H9 (cell line): ENCODE measurements around the gene CLBA1. TPM values are rescaled to one million over a fixed set of nuclear protein-coding genes. Genes with fewer than 3 reads are reported as not detected.
"Not testable (repeated sequence)": the region's sequence is repeated elsewhere in the genome, so short reads cannot be mapped to it uniquely, and the experiment has no call there.

Experiments used
- DNase-seq: peaks from one replicate; pipeline ENCODE4 v3.0.0-alpha.2; 2017
- H2AFZ ChIP-seq: one replicate; pipeline ENCODE4 v1.6.1; 2013; ENCODE audit warnings: mild to moderate bottlenecking, low read length, control low read depth, moderate library complexity
- H2AK5ac ChIP-seq: 2 replicates; pipeline ENCODE4 v1.6.1; 2013; ENCODE audit warnings: low read length, control low read depth, mixed read lengths; ENCODE audit not compliant: insufficient read length
- H2BK120ac ChIP-seq: one replicate; pipeline ENCODE4 v1.6.1; 2013; ENCODE audit warnings: low read depth, mild to moderate bottlenecking, low read length, control low read depth, inconsistent platforms; ENCODE audit not compliant: poor library complexity, severe bottlenecking
- H2BK12ac ChIP-seq: 2 replicates; pipeline ENCODE4 v1.6.1; 2013; ENCODE audit warnings: low read length, control low read depth, mixed read lengths, low read depth; ENCODE audit not compliant: insufficient read length
- H2BK15ac ChIP-seq: 2 replicates; pipeline ENCODE4 v1.6.1; 2013; ENCODE audit warnings: low read depth, low read length, control low read depth
- H2BK20ac ChIP-seq: one replicate; pipeline ENCODE4 v1.6.1; 2013; ENCODE audit warnings: low read depth, mild to moderate bottlenecking, low read length, control low read depth, inconsistent platforms; ENCODE audit not compliant: poor library complexity, severe bottlenecking
- H2BK5ac ChIP-seq: 2 replicates; pipeline ENCODE4 v1.6.1; 2013; ENCODE audit warnings: low read length, control low read depth, mixed read lengths; ENCODE audit not compliant: insufficient read length
- H3K14ac ChIP-seq: 2 replicates; pipeline ENCODE4 v1.6.1; 2013; ENCODE audit warnings: low read length, control low read depth; ENCODE audit not compliant: insufficient read depth
- H3K18ac ChIP-seq: 2 replicates; pipeline ENCODE4 v1.6.1; 2013; ENCODE audit warnings: low read depth, mild to moderate bottlenecking, mixed read lengths, low read length, control low read depth; ENCODE audit not compliant: insufficient read length
- H3K23ac ChIP-seq: 2 replicates; pipeline ENCODE4 v1.6.1; 2013; ENCODE audit warnings: low read length, control low read depth, mixed read lengths, low read depth; ENCODE audit not compliant: insufficient read length
- H3K23me2 ChIP-seq: 2 replicates; pipeline ENCODE4 v1.6.1; 2013; ENCODE audit warnings: low read depth, mild to moderate bottlenecking, mixed read lengths, low read length, control low read depth; ENCODE audit not compliant: insufficient read length, poor library complexity, severe bottlenecking
- H3K27ac ChIP-seq: 2 replicates; pipeline ENCODE4 v1.5.1; 2013; ENCODE audit warnings: low read length, control low read depth, mixed read lengths, low read depth; ENCODE audit not compliant: insufficient read length
- H3K27me3 ChIP-seq: 2 replicates; pipeline ENCODE4 v1.6.1; 2013; ENCODE audit warnings: low read length, control low read depth, inconsistent platforms; ENCODE audit not compliant: insufficient read depth
- H3K4ac ChIP-seq: 2 replicates; pipeline ENCODE4 v1.6.1; 2013; ENCODE audit warnings: low read depth, mild to moderate bottlenecking, control low read depth, inconsistent platforms, low read length, moderate library complexity
- H3K4me1 ChIP-seq: 2 replicates; pipeline ENCODE4 v1.6.1; 2013; ENCODE audit warnings: low read length, control low read depth, inconsistent platforms; ENCODE audit not compliant: insufficient read depth
- H3K4me2 ChIP-seq: 2 replicates; pipeline ENCODE4 v1.6.1; 2013; ENCODE audit warnings: low read length, control low read depth, mixed read lengths; ENCODE audit not compliant: insufficient read length, insufficient read depth
- H3K56ac ChIP-seq: 2 replicates; pipeline ENCODE4 v1.6.1; 2013; ENCODE audit warnings: low read depth, mild to moderate bottlenecking, mixed read lengths, low read length, control low read depth; ENCODE audit not compliant: insufficient read length
- H3K79me1 ChIP-seq: 2 replicates; pipeline ENCODE4 v1.6.1; 2013; ENCODE audit warnings: low read depth, mild to moderate bottlenecking, moderate library complexity, low read length, control low read depth, inconsistent platforms; ENCODE audit not compliant: insufficient read depth, poor library complexity, severe bottlenecking
- H3K79me2 ChIP-seq: 2 replicates; pipeline ENCODE4 v1.6.1; 2013; ENCODE audit warnings: low read length, control low read depth, inconsistent platforms; ENCODE audit not compliant: insufficient read depth
- H3K9ac ChIP-seq: 2 replicates; pipeline ENCODE4 v1.6.1; 2013; ENCODE audit warnings: low read length, control low read depth, mixed read lengths; ENCODE audit not compliant: insufficient read length; ENCODE audit errors: extremely low read depth
- H3K9me3 ChIP-seq: one replicate; pipeline ENCODE4 v1.6.1; 2013; ENCODE audit warnings: low read depth, low read length, inconsistent platforms; ENCODE audit not compliant: control insufficient read depth
- H3T11ph ChIP-seq: one replicate; pipeline ENCODE4 v1.6.1; 2013; ENCODE audit warnings: mild to moderate bottlenecking, low read length, control low read depth, inconsistent platforms
- H4K20me1 ChIP-seq: one replicate; pipeline ENCODE4 v1.6.1; 2013; ENCODE audit not compliant: control insufficient read depth, insufficient read length, insufficient read depth
- H4K5ac ChIP-seq: 2 replicates; pipeline ENCODE4 v1.6.1; 2013; ENCODE audit warnings: low read depth, mild to moderate bottlenecking, mixed read lengths, low read length, control low read depth; ENCODE audit not compliant: insufficient read length
- H4K8ac ChIP-seq: replicated peaks from 2 replicates; pipeline ENCODE4 v1.6.1; 2013; ENCODE audit warnings: low read length, control low read depth, mixed read lengths, low read depth; ENCODE audit not compliant: insufficient read length
- H4K91ac ChIP-seq: 2 replicates; pipeline ENCODE4 v1.6.1; 2013; ENCODE audit warnings: low read depth, mild to moderate bottlenecking, moderate library complexity, mixed read lengths, low read length, control low read depth; ENCODE audit not compliant: insufficient read length
- H3K27ac Mint-ChIP-seq, 3 experiments: 2 replicates in 2 of 3; 3 replicates in 1 of 3; pipeline ENCODE4 v1.8.0; 2020 to 2021; ENCODE audit warnings: mixed read lengths in 3 of 3, mild to moderate bottlenecking in 1 of 3, moderate library complexity in 1 of 3
- H3K27me3 Mint-ChIP-seq: 2 replicates; pipeline ENCODE4 v1.8.0; 2021; ENCODE audit warnings: low read depth, mild to moderate bottlenecking, moderate library complexity, mixed read lengths
- H3K36me3 Mint-ChIP-seq, 3 experiments: 2 replicates in 2 of 3; 3 replicates in 1 of 3; pipeline ENCODE4 v1.8.0; 2020 to 2021; ENCODE audit warnings: low read depth in 3 of 3, mixed read lengths in 3 of 3; ENCODE audit not compliant: insufficient read depth in 1 of 3
- H3K4me1 Mint-ChIP-seq, 2 experiments: 2 replicates each; pipeline ENCODE4 v1.8.0; 2020; ENCODE audit warnings: mixed read lengths in 2 of 2
- H3K4me3 Mint-ChIP-seq, 2 experiments: 2 replicates in 1 of 2; 3 replicates in 1 of 2; pipeline ENCODE4 v1.8.0; 2020 to 2021; ENCODE audit warnings: mild to moderate bottlenecking in 2 of 2, mixed read lengths in 2 of 2, moderate library complexity in 1 of 2
- H3K9me3 Mint-ChIP-seq, 2 experiments: 2 replicates in 1 of 2; 3 replicates in 1 of 2; pipeline ENCODE4 v1.8.0; 2020; ENCODE audit warnings: mild to moderate bottlenecking in 2 of 2, mixed read lengths in 2 of 2, moderate library complexity in 1 of 2
- WGBS: extraction: QIAGEN DNeasy Blood & Tissue Kit; methylation state at CpG from one replicate; pipeline ENCODE4 v1.1.7; 2013; ENCODE audit warnings: missing lambda C conversion rate, low lambda C conversion rate, mixed read lengths; ENCODE audit not compliant: insufficient read length; ENCODE audit errors: extremely low coverage; 5-methylcytosine and 5-hydroxymethylcytosine counted together
- total RNA-seq: library from RNA; stranded (reverse); gene quantifications from 2 replicates; pipeline ENCODE4 v1.2.1, GENCODE V29; 2021
- TF ChIP-seq, protein P1 (sequence below): fragments of 200-600 bp; sonication (generic); conservative IDR thresholded peaks from 3 replicates; pipeline ENCODE4 v1.8.0; 2021; ENCODE audit warnings: antibody characterized with exemption, mild to moderate bottlenecking

Gene CLBA1
- total RNA-seq, 1 experiment from 2014 or later, result 2.4 TPM

- no peaks in the 10 kb centered on the region for H3K79me2 ChIP-seq
- no peak overlapping the region for H2BK12ac ChIP-seq
- no peak for DNase-seq
- H2BK20ac ChIP-seq, result no peak overlapping the region
- no peak overlapping the region for H3K18ac ChIP-seq
- Mint-ChIP-seq H3K4me3 (0 out of 5 replicates have a peak overlapping the region, but pooled peaks of 1 of the 2 experiments have one; percentile 17), H3K27ac (no peak overlapping the region), H3K4me1 (peaks cover 20 to 21% of the 10 kb centered on the region in 2 experiments), H3K9me3 (no peaks in the 10 kb centered on the region; a peak in 1 of 5 replicates), H3K27me3 (peaks cover 50% of the 10 kb centered on the region), H3K36me3 (no peaks in the 10 kb centered on the region)
- no peak overlapping the region for H3K27ac ChIP-seq
- H2BK5ac ChIP-seq, result no peak overlapping the region
- TF ChIP-seq, protein P1, sequence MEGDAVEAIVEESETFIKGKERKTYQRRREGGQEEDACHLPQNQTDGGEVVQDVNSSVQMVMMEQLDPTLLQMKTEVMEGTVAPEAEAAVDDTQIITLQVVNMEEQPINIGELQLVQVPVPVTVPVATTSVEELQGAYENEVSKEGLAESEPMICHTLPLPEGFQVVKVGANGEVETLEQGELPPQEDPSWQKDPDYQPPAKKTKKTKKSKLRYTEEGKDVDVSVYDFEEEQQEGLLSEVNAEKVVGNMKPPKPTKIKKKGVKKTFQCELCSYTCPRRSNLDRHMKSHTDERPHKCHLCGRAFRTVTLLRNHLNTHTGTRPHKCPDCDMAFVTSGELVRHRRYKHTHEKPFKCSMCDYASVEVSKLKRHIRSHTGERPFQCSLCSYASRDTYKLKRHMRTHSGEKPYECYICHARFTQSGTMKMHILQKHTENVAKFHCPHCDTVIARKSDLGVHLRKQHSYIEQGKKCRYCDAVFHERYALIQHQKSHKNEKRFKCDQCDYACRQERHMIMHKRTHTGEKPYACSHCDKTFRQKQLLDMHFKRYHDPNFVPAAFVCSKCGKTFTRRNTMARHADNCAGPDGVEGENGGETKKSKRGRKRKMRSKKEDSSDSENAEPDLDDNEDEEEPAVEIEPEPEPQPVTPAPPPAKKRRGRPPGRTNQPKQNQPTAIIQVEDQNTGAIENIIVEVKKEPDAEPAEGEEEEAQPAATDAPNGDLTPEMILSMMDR, result no peak
- no peak overlapping the region for H4K8ac ChIP-seq
- H2AFZ ChIP-seq, result no peak overlapping the region
- no peak overlapping the region for H3K4me2 ChIP-seq
- no CpG with 5 or more reads among the region's 17 CpGs for WGBS
- H3K9me3 ChIP-seq, result no peaks in the 10 kb centered on the region
- H3K4ac ChIP-seq, result no peak overlapping the region
- H2BK15ac ChIP-seq, result no peak overlapping the region
- H4K5ac ChIP-seq, result no peak overlapping the region
- no peaks in the 10 kb centered on the region; the same call in 1 of the 2 replicates for H3K4me1 ChIP-seq
- no peak overlapping the region for H4K91ac ChIP-seq
- no peak overlapping the region for H3T11ph ChIP-seq
- no peaks in the 10 kb centered on the region for H3K79me1 ChIP-seq
- no peak overlapping the region for H2AK5ac ChIP-seq
- H3K23me2 ChIP-seq, result no peaks in the 10 kb centered on the region
- H3K27me3 ChIP-seq, result peaks cover 3% of the 10 kb centered on the region; the same call in 1 of the 2 replicates
- H2BK120ac ChIP-seq, result no peak overlapping the region
- no peak overlapping the region for H3K9ac ChIP-seq
- no peak overlapping the region for H3K56ac ChIP-seq
- H4K20me1 ChIP-seq, result no peaks in the 10 kb centered on the region
- no peak overlapping the region for H3K14ac ChIP-seq
- H3K23ac ChIP-seq, result no peak overlapping the region
These were observed 48.9 kb downstream of the CLBA1 start for GRCh38 chr14:105034315-105035039.

- H4K20me1 ChIP-seq, H3K79me1 ChIP-seq, H3K56ac ChIP-seq, H3K4me3 Mint-ChIP-seq, H2AFZ ChIP-seq, H3K23me2 ChIP-seq, H4K8ac ChIP-seq, H2BK15ac ChIP-seq, H4K5ac ChIP-seq, H2BK20ac ChIP-seq, DNase-seq, H3T11ph ChIP-seq, H3K23ac ChIP-seq, H3K36me3 Mint-ChIP-seq, H3K9me3 ChIP-seq, H2BK120ac ChIP-seq, H2BK12ac ChIP-seq, H3K4ac ChIP-seq, H4K91ac ChIP-seq, H2BK5ac ChIP-seq, H2AK5ac ChIP-seq, H3K4me2 ChIP-seq, H3K27ac Mint-ChIP-seq, H3K27ac ChIP-seq, H3K18ac ChIP-seq, H3K9me3 Mint-ChIP-seq, H3K4me1 ChIP-seq, H3K27me3 ChIP-seq, H3K9ac ChIP-seq, H3K14ac ChIP-seq, H3K79me2 ChIP-seq: not testable (repeated sequence)
- peaks cover 21% of the 10 kb centered on the region in 2 experiments for H3K4me1 Mint-ChIP-seq
- no CpG with 5 or more reads among the region's 2 CpGs for WGBS
- peaks cover 45% of the 10 kb centered on the region for H3K27me3 Mint-ChIP-seq
These were observed 50.0 kb downstream of the CLBA1 start for GRCh38 chr14:105035616-105036015.
